Measurements from ENCODE around the gene IRGQ. TPM values are rescaled to one million over a fixed set of nuclear protein-coding genes. Genes with fewer than 3 reads are reported as not detected.
"Not testable (repeated sequence)": the region's sequence is repeated elsewhere in the genome, so short reads cannot be mapped to it uniquely, and the experiment has no call there.

IRGQ gene
- total and polyA plus RNA-seq, 8 donors = 4.3 to 14.7 (median 9.3) TPM

DNA sequence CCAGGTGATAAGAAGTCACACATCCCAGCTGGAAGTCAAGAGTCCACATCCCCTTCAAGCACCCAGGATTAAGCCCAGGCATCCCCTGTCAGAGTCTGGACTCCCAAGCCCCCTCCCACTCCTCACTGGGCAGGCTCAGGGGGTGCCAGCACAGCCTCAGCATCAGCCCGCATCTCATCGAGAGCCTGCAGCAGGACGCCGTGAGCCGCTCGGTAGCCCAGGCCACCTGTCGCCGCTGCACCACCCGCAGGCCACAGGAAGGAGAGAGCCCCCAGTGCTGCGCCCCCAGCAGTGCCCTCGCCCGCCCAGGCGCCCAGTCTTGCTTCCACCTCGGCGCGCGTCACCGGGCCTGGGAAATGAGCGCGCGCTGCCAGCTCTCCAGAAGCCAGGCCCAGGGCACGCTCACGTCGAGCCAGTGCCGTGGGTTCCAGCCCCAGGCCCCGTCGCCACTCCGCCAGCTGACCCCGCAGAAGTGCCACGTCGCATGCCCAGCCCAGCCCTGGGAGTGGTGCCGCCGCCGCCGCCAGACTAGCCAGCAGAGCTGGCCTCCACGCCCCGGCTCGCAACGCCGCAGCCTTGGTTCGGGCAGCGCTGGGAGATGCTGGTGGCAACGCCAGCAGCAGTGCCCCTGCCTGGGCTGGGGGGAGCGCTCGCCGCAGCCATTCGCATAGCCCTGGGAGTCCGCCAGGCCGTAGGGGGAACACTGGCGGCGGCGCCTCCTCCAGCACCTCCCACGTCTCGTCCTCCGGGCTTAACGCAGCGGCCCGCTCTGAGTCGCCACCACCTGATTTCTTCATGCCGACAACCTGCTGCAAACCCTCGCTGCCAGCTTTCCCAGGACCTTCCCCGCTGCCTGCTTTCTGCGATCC lies 3.8 kb downstream of the IRGQ start:
- TF ChIP-seq, protein P1, sequence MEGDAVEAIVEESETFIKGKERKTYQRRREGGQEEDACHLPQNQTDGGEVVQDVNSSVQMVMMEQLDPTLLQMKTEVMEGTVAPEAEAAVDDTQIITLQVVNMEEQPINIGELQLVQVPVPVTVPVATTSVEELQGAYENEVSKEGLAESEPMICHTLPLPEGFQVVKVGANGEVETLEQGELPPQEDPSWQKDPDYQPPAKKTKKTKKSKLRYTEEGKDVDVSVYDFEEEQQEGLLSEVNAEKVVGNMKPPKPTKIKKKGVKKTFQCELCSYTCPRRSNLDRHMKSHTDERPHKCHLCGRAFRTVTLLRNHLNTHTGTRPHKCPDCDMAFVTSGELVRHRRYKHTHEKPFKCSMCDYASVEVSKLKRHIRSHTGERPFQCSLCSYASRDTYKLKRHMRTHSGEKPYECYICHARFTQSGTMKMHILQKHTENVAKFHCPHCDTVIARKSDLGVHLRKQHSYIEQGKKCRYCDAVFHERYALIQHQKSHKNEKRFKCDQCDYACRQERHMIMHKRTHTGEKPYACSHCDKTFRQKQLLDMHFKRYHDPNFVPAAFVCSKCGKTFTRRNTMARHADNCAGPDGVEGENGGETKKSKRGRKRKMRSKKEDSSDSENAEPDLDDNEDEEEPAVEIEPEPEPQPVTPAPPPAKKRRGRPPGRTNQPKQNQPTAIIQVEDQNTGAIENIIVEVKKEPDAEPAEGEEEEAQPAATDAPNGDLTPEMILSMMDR (IDR thresholded peaks at IDR 0.05) = no peak
- Histone ChIP-seq H3K4me1 (peaks cover 3 to 12% (median 12%) of the 10 kb centered on the region in 3 donors), H3K9me3 (no peaks in the 10 kb centered on the region), H3K4me3 (no peak overlapping the region), H3K27ac (no peak overlapping the region), H3K36me3 (peaks cover 0 to 15% (median 7%) of the 10 kb centered on the region in 3 donors), H3K27me3 (no peaks in the 10 kb centered on the region)
- peak in 1 of 6 donors; percentile 45 for DNase-seq
- no peak for ATAC-seq
- intact Hi-C loops (cut with DNase I) = no loop called here
- FAIRE-seq = no peak
- 96% methylated on average over 56 to 63 of the region's 63 CpGs for WGBS, 2 donors

DNA sequence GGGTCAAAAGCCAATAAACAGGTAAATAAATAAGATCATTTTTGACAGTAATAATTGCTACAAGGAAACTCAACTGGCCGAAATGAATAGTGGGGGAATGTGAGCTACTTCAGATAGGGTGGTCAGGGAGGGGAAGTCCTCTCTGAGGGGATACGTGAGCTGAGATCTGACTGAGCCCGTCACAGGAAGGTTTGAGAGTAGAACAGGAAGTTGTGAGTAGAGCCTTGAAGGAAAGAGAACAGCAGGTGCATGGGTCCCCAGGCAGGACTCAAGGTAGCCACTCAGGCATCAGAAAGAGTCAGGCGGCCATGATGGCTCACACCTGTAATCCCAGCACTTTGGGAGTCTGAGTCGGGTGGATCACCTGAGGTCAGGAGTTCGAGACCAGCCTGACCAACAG lies 6.3 kb downstream of the IRGQ start:
- peaks cover 0 to 8% (median 5%) of the 10 kb centered on the region in 3 donors for H3K4me1 ChIP-seq
- intact Hi-C loops (cut with DNase I) = no loop called here
- H3K27ac ChIP-seq = no peak overlapping the region
- FAIRE-seq = no peak
- no peak for ATAC-seq
- H3K9me3 ChIP-seq = no peaks in the 10 kb centered on the region
- no peaks in the 10 kb centered on the region for H3K27me3 ChIP-seq
- DNase-seq = no peak
- WGBS, 2 donors = 81% methylated on average over 6 of the region's 6 CpGs
- TF ChIP-seq, protein P1 (IDR thresholded peaks at IDR 0.05) = no peak
- no peak overlapping the region for H3K4me3 ChIP-seq
- H3K36me3 ChIP-seq = peaks cover 0 to 15% (median 7%) of the 10 kb centered on the region in 3 donors

DNA sequence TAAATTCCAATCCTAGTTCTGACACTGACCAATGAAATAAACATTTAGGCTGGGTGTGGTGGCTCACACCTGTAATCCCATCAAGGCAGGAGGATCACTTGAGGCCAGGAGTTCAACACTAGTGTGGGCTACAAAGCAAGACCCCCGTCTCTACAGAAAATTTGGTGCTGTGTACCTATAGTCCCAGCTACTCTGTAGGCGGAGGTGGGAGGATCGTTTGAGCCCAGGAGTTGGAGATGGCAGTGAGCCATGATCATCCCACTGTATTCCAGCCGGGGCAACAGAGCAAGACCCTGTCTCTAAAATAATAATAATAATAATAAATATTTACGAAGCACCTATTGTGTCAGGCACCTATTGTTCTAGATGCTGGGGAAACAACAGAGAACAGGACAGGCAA lies 6.7 kb downstream of the IRGQ start:
- H3K36me3 ChIP-seq = peaks cover 0 to 15% (median 7%) of the 10 kb centered on the region in 3 donors
- DNase-seq (no peak), ATAC-seq (no peak), FAIRE-seq (no peak)
- 84 to 90% methylated on average over 5 of the region's 5 CpGs for WGBS, 2 donors
- TF ChIP-seq, protein P1 (IDR thresholded peaks at IDR 0.05) = no peak
- no peaks in the 10 kb centered on the region for H3K9me3 ChIP-seq
- H3K27ac ChIP-seq = no peak overlapping the region
- intact Hi-C loops (cut with DNase I) = no loop called here
- H3K27me3 ChIP-seq = no peaks in the 10 kb centered on the region
- H3K4me1 ChIP-seq = peaks cover under 1 to 8% (median 2%) of the 10 kb centered on the region in 3 donors
- H3K4me3 ChIP-seq = no peak overlapping the region

DNA sequence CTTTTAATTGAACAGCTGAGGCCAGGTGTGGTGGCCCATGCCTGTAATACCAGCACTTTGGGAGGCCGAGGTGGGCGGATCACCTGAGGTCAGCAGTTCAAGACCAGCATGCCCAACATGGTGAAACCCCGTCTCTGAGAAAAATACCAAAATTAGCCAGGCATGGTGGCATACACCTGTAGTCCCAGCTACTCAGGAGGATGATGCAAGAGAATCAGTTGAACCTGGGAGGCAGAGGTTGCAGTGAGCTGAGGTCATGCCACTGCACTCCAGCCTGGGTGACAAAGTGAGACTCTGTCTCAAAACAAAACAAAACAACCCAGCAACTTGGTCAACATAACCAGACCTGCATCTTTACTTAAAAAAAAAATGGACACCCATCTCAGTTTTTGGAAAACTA lies 8.9 kb downstream of the IRGQ start:
- FAIRE-seq; H3K27ac ChIP-seq; H3K9me3 ChIP-seq; H3K4me3 ChIP-seq; H3K4me1 ChIP-seq; H3K27me3 ChIP-seq; intact Hi-C loops (cut with DNase I); H3K36me3 ChIP-seq; DNase-seq; ATAC-seq: not testable (repeated sequence)
- WGBS, 2 donors = 94 to 99% methylated on average over 3 of the region's 3 CpGs

DNA sequence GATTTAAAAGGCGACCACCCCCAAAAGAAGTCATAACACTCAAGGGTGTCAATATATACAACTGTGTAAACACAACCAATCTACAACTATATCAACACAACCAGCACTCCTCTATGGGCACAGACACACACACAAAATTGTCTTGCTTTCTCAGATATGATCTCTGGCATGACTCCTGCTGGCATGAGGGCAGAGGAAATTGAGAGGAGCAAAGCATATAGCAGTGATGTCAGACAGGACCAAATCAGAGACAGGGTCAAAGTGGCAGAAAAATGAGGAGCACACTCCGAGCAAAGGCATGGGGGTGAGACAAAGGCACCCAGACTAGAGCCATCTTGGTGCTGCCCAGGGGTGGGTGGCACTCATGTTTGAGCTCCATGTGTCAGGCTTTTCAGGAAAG lies 9.6 kb downstream of the IRGQ start:
- no peaks in the 10 kb centered on the region for H3K36me3 ChIP-seq
- H3K4me3 ChIP-seq = no peak overlapping the region
- intact Hi-C loops (cut with DNase I) = no loop called here
- FAIRE-seq = no peak
- H3K4me1 ChIP-seq = peaks cover 0 to 8% (median 6%) of the 10 kb centered on the region in 3 donors
- no peak overlapping the region for H3K27ac ChIP-seq
- DNase-seq = no peak
- TF ChIP-seq, protein P1 (IDR thresholded peaks at IDR 0.05) = no peak
- no peak for ATAC-seq
- H3K27me3 ChIP-seq = no peaks in the 10 kb centered on the region
- H3K9me3 ChIP-seq = no peaks in the 10 kb centered on the region
- 80 to 89% methylated on average over 2 of the region's 2 CpGs for WGBS, 2 donors

Data from pancreas (tissue), 10 donors.